ENCODE results near the gene HEXD.

The HEXD gene

DNA sequence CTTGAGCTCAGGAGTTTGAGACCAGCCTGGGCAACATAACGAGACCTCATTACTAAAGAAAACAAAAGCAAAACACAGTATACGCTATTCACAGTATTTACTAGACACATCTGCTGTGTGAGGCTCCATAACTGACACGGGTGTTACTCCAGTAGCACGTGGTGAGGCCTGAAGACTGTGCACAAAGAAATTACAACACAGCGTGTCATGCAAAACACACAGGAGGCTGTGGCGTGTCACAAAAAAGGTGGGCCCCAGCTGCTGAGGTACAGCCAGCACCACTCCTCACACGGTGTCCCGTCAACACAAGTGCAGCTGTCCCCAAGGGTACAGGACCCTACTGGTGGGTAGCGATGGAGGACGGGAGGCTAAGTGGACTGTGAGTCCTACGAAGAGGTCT is 29.7 kb downstream of the HEXD start:
- Histone ChIP-seq H2AFZ (ENCODE audit: low read length) (no peak overlapping the region), H3K9me3 (replicated peaks; ENCODE audit: insufficient read depth, low read length) (no peaks in the 10 kb centered on the region), H4K20me1 (ENCODE audit: insufficient read depth, low read length) (no peaks in the 10 kb centered on the region), H3K4me3 (ENCODE audit: low read length) (no peak overlapping the region), H3K27ac (ENCODE audit: low read length) (0 out of 2 replicates have a peak overlapping the region, but pooled peaks have one; percentile 1), H3K9me2 (replicated peaks; ENCODE audit: insufficient read depth, low read length) (no peaks in the 10 kb centered on the region), H3K9ac (ENCODE audit: low read length) (no peak overlapping the region), H3K4me1 (ENCODE audit: low read length) (0 out of 2 replicates have a peak, but pooled peaks cover 9% of the 10 kb centered on the region), H3K4me2 (ENCODE audit: low read depth, low read length) (0 out of 2 replicates have a peak overlapping the region, but pooled peaks have one; percentile 0), H3K79me2 (ENCODE audit: low read length) (peaks cover 58% of the 10 kb centered on the region), H3K27me3 (replicated peaks; ENCODE audit: insufficient read depth, low read length) (no peaks in the 10 kb centered on the region), H3F3A (ENCODE audit: insufficient read depth, low read length) (peaks cover 21% of the 10 kb centered on the region), H3K36me3 (replicated peaks; ENCODE audit: insufficient read depth, low read length) (no peaks in the 10 kb centered on the region; the same call in 1 of the 2 replicates)
- TF ChIP-seq EZH2 (optimal IDR thresholded peaks at IDR 0.05; ENCODE audit: low read depth, low read length) (no peak), EZH2phosphoT487 (IDR thresholded peaks at IDR 0.05; ENCODE audit: low read length) (no peak)
- TF ChIP-seq, protein P1, sequence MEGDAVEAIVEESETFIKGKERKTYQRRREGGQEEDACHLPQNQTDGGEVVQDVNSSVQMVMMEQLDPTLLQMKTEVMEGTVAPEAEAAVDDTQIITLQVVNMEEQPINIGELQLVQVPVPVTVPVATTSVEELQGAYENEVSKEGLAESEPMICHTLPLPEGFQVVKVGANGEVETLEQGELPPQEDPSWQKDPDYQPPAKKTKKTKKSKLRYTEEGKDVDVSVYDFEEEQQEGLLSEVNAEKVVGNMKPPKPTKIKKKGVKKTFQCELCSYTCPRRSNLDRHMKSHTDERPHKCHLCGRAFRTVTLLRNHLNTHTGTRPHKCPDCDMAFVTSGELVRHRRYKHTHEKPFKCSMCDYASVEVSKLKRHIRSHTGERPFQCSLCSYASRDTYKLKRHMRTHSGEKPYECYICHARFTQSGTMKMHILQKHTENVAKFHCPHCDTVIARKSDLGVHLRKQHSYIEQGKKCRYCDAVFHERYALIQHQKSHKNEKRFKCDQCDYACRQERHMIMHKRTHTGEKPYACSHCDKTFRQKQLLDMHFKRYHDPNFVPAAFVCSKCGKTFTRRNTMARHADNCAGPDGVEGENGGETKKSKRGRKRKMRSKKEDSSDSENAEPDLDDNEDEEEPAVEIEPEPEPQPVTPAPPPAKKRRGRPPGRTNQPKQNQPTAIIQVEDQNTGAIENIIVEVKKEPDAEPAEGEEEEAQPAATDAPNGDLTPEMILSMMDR (IDR thresholded peaks at IDR 0.05; ENCODE audit: low read length): no peak
- DNase-seq: no peak

DNA sequence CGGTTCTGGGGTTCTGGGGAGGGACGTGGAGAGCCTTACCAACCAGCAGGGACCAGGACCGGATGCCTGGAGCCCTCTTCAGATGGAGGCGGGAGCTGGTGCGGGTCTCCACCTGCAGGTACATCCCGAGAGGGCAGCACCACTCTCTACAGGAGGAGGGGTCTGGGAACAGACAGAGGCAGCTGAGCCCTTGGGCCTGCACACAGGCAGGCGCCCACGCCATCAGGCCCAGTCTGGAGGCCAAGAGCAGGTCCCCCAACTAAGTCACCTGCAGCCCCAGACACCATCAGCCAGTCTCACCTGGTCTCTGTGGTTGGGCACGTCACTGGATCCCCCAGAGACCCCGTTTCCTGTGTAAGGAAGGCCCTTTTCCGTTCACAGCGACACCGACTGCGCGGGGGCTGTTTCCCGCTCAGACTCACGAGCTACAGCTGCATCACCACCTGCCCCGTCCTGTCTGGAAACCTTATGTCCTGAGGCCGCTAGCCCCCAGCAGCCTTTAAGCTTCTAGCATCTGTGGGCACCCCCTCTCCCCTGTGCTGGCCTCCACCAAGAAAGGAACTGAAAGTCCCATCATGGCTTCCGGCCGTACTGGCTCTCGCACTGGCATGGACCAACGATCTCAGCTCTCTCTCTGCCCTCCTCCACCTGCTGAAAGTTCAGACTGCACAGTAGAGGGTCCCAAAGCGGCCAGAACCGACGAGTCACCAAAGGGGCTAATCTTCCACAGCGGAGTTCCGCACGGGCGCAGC is 31.2 kb downstream of the HEXD start:
- DNase-seq: peak; percentile 85
- Histone ChIP-seq H3K4me1 (ENCODE audit: low read length) (0 out of 2 replicates have a peak, but pooled peaks cover 9% of the 10 kb centered on the region), H3K9me2 (replicated peaks; ENCODE audit: insufficient read depth, low read length) (no peaks in the 10 kb centered on the region), H3K27ac (ENCODE audit: low read length) (peak overlapping the region; percentile 96), H2AFZ (ENCODE audit: low read length) (no peak overlapping the region), H3K4me2 (ENCODE audit: low read depth, low read length) (peak overlapping the region; percentile 83), H3K79me2 (ENCODE audit: low read length) (peaks cover 55% of the 10 kb centered on the region), H4K20me1 (ENCODE audit: insufficient read depth, low read length) (no peaks in the 10 kb centered on the region), H3K9me3 (replicated peaks; ENCODE audit: insufficient read depth, low read length) (no peaks in the 10 kb centered on the region), H3K27me3 (replicated peaks; ENCODE audit: insufficient read depth, low read length) (no peaks in the 10 kb centered on the region), H3K9ac (ENCODE audit: low read length) (peak overlapping the region; percentile 99), H3K36me3 (replicated peaks; ENCODE audit: insufficient read depth, low read length) (no peaks in the 10 kb centered on the region; the same call in 1 of the 2 replicates), H3K4me3 (ENCODE audit: low read length) (peak overlapping the region; percentile 97), H3F3A (ENCODE audit: insufficient read depth, low read length) (peaks cover 21% of the 10 kb centered on the region)
- TF ChIP-seq, protein P1 (IDR thresholded peaks at IDR 0.05; ENCODE audit: low read length): peak; percentile 20
- no peak for TF ChIP-seq EZH2 (optimal IDR thresholded peaks at IDR 0.05; ENCODE audit: low read depth, low read length)

DNA sequence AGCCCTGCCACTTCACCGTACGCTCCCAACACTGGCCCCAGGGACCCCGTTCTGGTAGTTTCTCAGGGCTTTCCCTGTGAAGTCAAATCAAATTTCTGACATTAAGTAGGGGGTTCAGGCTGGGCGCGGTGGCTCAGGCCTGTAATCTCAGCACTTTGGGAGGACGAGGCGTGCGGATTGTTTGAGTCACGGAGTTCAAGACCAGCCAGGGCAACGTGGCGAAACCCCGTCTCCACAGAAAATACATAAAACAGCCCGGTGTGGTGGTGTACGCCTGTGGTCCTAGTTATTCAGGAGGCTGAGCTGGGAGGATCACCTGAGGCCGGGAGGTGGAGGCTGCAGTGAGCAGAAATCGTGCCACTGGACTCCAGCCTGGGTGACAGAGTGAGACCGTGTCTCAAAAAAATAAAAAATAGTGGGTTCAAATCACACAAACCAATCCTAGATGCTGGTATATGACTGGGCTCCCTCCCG is 31.8 kb downstream of the HEXD start:
- Histone ChIP-seq H3K27me3 (replicated peaks; ENCODE audit: insufficient read depth, low read length) (no peaks in the 10 kb centered on the region), H3K79me2 (ENCODE audit: low read length) (peaks cover 49% of the 10 kb centered on the region), H3K4me3 (ENCODE audit: low read length) (peak overlapping the region; percentile 97), H2AFZ (ENCODE audit: low read length) (no peak overlapping the region; the same call in 1 of the 2 replicates), H3K9ac (ENCODE audit: low read length) (peak overlapping the region; percentile 99), H3K36me3 (replicated peaks; ENCODE audit: insufficient read depth, low read length) (no peaks in the 10 kb centered on the region; the same call in 1 of the 2 replicates), H3F3A (ENCODE audit: insufficient read depth, low read length) (peaks cover 21% of the 10 kb centered on the region), H3K4me1 (ENCODE audit: low read length) (0 out of 2 replicates have a peak, but pooled peaks cover 9% of the 10 kb centered on the region), H3K9me3 (replicated peaks; ENCODE audit: insufficient read depth, low read length) (no peaks in the 10 kb centered on the region), H3K9me2 (replicated peaks; ENCODE audit: insufficient read depth, low read length) (no peaks in the 10 kb centered on the region), H3K4me2 (ENCODE audit: low read depth, low read length) (peak overlapping the region; percentile 83), H4K20me1 (ENCODE audit: insufficient read depth, low read length) (no peaks in the 10 kb centered on the region), H3K27ac (ENCODE audit: low read length) (peak overlapping the region; percentile 96)
- TF ChIP-seq EZH2phosphoT487 (IDR thresholded peaks at IDR 0.05; ENCODE audit: low read length) (no peak), EZH2 (optimal IDR thresholded peaks at IDR 0.05; ENCODE audit: low read depth, low read length) (no peak)
- TF ChIP-seq, protein P1 (IDR thresholded peaks at IDR 0.05; ENCODE audit: low read length): no peak
- no peak for DNase-seq
